8988T (cell line): ENCODE results near the gene KIF11.
"Not testable (repeated sequence)": the region's sequence is repeated elsewhere in the genome, so short reads cannot be mapped to it uniquely, and the experiment has no call there.

Experiments used
- DNase-seq: peaks from one replicate; pipeline ENCODE4 v3.0.0; 2011

Gene KIF11

DNA sequence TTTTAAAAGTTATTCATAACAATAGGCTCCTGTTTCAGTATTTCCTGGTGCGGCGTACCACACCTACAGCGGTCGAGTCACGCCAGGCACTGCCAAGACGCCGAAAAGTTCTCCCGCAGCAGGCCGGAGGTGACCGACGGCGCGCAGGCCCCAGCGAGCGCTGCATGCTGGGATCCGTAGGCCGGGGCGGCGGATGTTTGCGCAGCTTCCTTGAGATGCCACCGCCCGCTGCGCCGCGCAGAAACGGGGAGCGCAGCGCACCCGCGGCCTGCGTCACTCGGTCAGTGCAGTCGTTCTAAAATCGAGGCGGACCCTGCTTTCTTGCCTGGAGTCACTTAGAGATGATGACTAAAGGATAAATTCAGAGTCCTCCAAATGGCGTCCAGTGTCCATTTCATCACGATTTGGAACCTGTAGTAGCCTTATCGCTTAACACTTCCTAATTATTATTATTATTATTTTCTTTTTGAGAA lies 1.3 kb upstream of the KIF11 start:
- DNase-seq = no peak

DNA sequence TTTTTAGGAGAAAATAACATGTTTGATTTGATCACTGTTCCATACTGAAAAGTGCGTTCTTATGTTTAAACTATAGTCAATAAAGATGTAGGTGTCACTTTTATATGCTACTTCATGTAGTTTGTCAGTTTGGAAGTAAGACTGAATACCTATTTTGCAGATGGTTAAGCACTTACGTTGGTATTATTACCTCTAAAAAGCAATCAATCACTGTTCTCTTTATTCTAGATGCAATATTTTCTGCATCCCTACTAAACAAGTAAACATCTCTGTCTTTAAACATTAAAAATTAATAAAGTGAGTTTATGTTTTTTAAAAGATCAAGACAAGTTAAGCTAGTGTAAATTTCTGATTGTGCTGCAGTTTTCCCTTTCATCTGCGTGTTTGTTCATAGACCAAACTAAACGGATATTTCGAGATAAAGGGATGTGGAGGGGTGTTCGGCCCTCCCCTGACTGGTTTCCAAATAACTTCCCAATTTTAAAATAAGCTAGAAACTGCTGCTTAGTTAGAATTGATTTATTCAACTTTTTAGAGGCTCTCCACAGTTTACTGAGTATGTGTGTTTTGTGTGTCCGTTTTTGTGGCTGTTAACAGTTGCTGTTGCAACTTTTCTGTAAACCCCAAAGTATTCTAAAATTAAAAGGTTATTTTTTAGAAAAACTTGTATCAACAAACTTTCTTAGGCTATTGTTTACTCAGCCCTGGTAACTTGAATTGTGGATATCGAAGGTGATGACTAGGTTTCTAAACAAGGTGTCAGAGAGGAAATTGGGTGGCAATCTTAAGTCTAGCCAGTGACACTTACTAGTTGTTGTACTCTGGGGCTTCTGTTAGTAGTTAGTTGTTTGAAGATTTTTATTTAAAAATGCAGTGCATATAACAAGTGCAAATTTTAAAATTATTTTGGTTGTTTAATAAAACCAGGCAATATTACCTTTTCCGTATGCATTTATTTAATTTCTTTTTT lies 974 bp downstream of the KIF11 start:
- DNase-seq = no peak

DNA sequence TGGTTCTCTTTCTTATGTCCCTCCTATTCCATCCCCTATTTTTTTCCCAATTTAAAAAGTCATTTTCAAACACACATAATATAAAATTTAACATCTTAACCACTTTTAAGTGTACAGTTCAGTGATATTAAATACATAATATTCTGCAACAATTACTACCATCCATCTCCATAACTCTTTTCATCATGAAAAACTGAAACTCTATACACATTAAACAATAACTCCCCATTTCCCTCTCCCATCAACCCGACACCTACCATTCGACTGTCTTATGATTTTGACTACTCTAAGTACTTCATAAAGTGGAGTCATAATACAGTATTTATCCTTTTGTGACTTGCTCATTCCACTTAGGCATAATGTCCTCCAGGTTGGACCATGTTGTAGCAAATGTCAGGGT lies 2.6 kb downstream of the KIF11 start:
- DNase-seq = no peak

DNA sequence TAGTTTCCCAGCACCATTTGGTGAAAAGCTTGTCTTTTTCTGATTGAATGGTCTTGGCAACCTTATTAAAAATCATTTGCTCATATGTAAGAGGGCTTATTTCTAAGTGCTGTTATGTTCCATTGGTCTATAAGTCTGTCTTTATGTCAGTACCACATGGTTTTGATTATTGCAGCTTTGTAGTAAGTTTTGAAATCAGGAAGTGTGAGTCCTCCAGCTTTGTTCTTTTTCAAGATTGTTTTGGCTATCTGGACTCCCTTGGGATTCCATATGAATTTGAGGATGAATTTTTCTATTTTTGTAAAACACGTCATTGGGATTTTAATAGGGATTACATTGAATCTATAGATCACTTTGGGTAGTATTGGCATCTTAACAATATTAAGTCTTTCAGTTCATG lies 5.4 kb downstream of the KIF11 start:
- no peak for DNase-seq

DNA sequence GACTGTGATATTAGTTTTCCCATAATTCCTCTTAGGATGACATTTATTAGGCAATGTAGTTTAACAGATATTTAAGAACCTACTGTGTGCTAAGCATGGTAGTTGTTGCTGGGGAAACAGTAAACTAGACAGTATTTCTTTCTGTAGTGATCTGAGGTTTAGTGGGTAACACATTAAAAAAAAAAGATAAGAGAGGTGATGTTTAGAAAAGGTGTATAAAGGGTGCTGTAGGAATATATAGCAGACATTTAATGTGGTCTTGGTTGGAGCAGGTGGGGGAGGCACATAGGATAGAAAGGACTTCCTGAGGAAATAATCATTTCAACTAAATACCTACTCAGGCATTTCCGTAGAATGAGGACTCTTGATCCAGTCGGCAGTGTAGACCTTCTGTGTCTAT lies 11.9 kb downstream of the KIF11 start:
- DNase-seq = no peak

DNA sequence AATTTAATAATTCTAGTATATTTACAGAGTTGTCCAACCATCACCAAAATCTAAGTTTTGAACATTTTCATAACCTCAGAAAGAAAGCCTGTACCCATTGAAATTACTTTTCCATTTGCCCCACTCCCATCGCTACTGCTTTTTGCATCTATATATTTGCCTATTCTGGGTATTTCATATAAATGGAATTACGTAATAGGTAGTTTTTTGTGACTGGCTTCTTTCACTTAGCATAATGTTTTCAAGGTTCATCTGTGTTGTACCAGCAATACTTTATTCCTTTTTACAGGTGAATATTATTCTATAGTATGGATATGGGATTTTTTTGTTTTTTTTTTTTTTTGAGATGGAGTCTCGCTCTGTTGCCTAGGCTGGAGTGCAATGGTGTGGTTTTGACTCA lies 22.6 kb downstream of the KIF11 start:
- no peak for DNase-seq

DNA sequence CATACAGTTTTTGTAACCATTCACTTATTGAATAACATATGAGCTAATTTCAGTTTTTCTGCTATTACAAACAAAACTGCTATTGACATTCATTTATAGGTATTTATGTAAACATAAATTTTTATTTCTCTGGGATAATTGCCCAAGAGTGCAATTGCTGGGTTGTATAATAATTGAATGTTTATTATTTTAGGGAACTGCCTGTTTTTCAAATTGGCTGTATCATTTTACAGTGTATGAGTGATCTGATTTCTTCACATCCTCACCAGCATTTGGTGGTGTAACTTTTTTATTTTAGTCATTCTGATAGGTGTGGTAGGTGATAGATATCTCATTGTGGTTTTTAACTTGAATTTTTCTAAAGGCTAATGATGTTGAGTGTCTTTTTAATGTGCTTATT lies 26.4 kb downstream of the KIF11 start:
- no peak for DNase-seq

DNA sequence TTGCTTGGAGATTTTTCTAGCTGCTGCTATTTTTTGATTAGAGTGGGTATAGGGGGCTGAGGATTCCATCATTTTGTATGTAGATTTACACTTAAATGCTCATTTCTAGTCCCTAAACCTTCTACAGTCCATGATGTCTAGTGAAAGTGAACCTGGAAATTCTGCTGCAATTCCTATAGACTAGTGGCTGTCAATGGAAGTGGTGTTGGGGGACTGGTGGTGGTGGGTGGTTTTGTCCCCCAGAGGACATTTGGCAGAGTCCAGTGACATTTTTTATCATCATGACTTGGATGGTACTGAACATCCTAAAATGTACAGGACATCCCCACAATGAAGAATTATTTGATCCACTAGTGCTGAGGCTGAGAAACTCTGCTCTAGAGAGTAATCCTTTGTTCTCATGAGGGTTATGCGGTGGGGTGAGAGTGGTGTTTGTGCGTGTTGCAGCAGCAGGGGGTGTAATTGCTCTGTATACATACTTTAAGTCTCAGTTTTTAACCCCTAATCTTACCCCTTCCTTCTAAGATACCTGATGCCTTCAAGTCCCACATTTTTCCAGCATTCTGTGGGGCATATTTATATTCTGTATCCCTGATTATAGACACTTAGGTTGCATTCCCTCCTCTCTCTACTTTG lies 35.0 kb downstream of the KIF11 start:
- DNase-seq = no peak

DNA sequence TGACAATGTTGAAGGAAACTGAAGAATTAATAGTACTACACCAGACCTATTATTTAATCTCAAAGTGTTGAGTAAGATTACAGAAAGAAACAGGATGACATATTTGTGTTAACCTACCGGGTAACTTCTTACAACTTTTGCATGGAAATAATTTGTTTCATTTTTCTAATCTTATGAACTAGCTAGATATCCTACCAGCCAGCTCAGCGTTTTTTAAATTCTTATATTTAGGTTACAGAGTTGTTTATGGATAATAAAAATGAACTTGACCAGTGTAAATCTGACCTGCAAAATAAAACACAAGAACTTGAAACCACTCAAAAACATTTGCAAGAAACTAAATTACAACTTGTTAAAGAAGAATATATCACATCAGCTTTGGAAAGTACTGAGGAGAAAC lies 37.0 kb downstream of the KIF11 start:
- no peak for DNase-seq

DNA sequence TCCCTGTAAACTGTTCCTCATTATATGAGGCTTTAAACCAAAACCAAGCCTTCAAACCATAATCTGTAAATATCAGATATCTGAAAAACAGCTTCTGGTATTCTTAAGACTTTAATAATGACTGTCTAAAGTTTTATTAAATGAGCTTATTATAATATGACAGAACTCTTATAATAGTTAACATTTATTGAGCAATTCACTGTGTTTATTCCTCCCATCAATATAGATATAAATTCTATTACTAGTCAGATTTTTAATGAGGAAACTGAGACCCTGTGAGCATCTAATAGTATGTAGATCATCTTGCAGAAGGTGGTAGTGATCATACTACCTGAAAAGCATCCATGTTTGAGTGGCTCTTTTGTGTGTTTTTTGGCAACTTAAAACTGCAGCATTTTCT lies 45.1 kb downstream of the KIF11 start:
- no peak for DNase-seq

DNA sequence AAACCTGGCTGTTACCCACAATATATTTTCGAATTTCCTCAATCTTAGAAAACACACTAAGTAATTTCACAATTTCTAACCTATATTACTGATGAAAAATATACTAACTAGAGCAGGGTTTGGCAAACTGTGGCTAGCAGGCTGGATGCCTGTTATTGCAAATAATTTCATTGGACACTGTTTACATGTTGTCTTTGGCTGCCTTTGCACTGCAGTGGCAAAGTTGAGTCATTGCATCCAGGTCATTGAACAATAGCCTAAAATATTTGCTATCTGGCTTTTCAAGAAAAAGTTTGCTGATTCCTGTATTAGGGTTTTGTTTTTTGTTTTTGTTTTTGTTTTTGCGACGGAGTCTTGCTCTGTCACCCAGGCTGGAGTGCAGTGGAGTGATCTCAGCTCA lies 47.2 kb downstream of the KIF11 start:
- DNase-seq = no peak

DNA sequence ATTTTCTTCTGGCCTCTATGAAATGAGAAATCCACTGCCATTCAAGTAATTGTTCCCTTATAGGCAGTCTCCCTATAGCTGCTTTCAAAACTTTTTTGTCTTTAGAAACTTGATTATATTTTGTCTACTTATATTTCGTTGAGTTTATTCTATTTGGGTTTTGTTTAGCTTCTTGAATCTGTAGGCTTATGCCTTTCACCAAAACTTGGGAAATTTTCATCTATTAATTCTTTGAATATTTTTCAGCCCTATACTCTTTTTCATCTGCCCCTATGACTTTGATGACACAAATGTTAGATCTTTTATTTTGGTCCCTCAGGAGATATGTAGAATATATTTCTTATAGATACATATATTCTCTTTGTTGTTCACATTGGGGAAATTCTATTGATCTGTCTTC lies 48.6 kb downstream of the KIF11 start:
- DNase-seq = no peak

DNA sequence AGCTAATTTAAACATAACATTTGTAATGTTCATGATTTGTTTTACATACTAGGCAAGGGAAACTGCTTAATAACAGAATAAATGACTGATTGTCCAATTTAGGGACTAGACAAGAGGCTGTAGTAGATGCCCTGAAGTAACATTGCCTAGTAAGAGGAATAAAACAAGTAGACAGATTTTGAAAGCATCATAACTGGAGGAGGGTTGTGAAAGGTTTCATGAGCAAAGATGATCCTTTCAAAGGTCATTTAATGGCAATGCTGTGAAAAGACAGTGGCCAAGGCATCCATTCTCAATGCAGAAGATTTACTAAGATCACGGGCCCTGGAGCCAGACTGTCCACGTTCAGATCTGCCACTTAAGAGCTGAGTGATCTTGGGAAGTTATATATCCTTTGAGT lies 52.0 kb downstream of the KIF11 start:
- DNase-seq = no peak

DNA sequence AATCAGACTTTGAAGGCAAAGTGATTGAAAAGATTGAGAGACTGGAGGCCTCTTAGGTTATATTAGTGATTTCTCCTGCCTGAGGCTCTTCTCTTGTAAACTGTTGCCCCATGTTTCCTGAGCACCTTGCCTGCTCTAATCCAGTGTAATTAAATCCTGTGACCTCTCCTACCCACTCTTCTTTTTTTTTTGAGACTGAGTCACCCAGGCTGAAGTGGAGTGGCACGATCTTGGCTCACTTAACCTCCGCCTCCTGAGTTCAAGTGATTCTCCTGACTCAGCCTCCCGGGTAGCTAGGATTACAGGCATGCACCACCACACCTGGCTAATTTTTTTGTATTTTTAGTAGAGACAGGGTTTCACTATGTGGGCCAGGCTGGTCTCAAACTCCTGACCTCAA lies 57.9 kb downstream of the KIF11 start:
- DNase-seq = not testable (repeated sequence)

DNA sequence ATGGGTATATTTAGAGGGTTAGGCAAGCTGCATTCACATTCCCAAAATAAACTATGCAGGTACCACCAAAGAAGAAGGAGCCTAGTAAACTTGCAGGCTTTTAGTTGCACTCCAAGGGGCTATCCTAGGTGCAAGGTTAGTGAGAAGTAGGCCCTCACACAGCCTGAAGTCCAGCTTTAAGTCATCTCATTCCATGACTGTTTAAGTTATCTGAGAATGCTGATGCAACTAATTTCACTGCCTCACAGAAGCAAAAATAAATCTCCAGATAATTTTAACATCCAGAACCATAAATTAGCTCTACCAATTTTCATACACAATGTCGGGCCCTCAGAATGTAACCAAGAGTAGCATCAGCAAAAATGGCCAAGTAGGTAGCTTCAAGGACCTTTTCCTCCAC lies 62.5 kb downstream of the KIF11 start:
- no peak for DNase-seq

DNA sequence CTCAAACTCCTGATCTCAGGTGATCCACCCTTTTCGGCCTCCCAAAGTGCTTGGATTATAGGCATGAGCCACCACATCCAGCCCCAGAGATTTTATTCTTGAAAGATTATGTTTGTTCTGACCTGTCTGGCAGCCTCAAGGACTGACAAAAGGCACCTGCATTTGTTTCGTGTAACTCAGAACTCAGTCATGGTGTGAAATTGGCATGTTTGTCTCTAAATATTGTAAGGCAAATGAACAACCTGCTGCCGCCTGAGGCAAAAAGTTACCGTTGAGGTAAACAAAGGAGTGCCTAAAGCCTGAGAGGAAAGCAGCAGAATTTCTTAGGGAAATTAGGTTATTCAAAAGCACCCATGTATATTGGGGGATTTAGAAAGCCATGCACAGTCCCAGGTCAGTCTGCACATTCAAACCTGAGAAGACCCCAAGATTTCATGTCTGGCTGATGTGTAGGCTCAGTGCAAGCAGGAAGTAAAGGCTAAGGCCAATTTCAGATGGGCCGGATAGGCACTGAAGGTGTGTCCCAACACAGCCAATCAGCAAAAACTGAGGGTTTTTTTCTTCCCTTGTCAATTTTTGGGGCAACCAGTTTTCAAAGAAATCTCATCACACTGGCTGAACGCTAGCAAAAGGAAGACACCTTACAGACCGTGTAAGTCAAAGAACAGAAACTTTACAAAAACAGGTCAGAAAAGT lies 63.5 kb downstream of the KIF11 start:
- no peak for DNase-seq

DNA sequence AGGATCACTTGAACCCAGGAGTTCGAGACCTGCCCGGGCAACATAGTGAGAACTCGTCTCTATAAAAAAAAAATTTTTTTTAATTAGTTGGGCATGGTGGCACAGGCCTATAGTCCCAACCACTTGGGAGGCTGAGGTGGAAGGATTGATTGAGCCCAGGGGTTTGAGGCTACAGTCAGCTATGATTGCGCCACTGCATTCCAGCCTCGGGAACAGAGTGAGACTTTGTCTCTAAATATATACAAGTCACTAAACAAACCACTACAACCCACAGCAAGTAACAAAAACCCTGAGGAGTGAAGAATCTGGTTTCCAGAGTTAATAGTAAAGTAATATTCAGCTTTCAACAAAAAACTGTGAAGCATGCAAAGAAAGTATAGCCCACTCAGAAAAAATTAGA lies 64.1 kb downstream of the KIF11 start:
- DNase-seq = no peak

DNA sequence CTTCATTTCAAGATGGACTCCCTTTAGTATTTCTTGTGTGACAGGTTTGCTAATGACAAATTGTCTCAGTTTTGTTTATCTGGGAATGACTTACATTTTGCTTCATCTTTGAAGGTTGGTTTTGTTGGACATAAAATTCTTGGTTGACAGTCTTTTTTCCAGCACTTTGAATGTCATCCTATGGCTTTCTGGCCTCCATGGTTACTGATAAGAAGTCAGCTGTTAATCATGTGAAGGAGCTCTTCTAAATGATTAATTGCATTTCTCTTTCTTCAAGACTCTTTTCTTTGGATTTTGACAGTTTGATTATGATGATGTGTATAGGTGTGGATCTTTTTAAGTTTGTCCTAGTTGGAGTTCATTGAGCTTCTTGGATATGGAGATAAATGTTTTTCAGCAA lies 69.9 kb downstream of the KIF11 start:
- DNase-seq = no peak

DNA sequence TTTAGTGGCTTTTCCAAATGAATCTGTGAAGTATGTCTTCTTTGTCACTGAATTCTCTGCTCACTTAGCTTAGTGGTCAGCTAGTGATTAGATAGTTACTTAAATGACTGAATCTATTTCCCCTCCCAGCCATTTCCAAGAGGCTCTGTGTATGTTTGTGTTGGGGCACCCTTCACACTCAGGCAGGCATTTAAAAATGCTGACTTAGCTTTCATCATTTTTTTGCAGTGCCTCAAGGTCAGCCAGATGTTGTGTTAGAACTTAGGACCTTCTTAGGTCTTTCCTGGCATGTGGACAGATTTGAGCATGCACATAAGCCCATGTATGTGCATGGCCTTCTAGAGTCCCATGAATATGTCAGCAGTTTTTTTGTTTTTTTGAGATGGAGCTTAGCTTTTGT lies 71.4 kb downstream of the KIF11 start:
- DNase-seq = no peak

DNA sequence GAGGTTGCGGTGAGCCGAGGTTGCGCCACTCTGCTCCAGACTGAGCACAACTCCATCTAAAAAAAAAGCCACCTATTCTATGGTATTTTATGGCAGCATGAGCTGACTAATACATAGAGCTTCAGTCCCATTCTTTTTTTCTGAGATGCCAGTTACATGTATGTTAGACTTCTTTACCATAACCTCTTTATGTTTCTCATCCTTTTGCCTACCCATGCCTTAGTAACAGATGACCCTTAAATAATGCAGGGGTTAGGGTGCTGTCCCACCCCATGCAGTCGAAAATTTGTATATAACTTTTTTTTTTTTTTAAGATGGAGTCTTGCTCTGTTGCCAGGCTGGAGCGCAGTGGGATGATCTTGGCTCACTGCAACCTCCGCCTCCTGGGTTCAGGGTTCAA lies 74.1 kb downstream of the KIF11 start:
- no peak for DNase-seq

DNA sequence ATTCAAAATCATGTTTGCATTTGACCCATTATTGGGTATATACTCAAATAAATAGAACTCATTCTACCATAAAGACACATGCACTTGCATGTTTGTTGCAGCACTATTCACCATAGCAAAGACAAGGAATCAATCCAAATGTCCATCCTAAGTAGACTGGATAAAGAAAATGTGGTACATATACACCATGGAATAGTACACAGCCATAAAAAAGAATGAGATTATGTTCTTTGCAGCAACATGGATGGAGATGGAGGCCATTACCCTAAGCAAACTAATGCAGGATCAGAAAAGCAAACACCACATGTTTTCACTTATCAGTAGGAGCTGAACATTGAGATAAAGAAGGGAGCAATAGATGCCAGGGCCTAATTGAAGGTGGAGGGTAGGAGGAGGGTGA lies 84.8 kb downstream of the KIF11 start:
- no peak for DNase-seq

DNA sequence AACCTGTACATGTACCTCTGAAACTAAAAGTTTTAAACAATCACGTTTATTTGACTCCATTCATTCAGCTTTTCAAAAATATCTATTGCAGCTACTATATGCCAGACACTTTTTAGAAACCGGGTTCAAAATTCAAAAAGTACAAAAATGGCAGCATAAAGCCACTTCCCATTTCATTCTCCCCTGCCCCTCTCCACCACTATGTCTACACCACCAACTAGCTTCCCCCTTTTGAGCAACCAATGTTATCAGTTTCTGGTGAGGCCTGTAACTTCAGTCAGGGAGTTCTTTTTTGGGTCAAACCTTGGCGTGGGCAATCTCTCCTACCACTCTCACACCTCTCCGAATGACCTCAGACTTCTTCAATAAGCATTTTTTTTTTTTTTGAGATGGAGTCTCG lies 85.3 kb downstream of the KIF11 start:
- no peak for DNase-seq

DNA sequence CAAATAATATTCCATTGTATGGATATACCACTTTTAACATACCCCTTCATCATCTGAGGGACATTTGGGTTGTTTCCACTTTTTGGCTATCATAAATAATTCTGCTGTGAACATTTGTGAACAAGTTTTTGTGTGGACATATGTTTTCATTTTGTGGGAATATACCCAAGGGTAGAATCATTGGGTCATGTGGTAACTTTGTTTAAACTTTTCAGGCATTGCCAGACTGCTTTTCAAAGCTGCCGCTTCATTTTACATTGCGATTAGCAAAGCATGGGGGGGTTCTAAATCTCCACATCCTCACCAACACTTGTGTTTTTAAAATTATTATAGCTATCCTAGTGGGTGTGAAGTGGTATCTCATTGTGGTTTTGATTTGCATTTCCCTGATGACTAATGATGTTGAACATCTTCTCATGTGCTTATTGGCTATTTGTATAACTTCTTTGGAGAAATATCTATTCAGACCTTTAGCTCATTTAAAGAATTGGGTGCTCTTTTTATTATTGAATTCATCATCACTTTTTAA lies 88.4 kb downstream of the KIF11 start:
- no peak for DNase-seq

DNA sequence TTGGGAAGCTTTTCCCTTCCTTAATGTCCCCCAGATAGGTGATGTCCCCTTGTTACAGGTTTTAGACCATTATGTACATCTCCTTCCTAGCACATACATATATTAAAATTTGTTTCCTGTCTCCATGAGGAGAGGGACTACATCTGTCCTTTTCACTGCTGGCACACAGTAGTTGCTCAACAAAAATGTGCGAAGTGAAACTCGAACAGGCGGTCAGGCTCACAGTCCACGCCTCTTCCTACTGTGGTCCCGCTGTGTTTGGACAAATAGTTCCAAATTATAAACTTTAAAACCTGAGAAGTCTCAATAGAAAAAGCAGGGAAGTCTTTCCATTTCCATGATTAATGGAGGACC lies 95.6 kb downstream of the KIF11 start:
- no peak for DNase-seq
